DND-41 (cell line): ENCODE results near the gene HSBP1.

Experiments used
- ATAC-seq: fragments of 200-7000 bp; cut with Tn5 transposase; 3 replicates; pipeline ENCODE4 v1.9.1; 2021; ENCODE audit warnings: low read depth; ENCODE audit not compliant: insufficient read depth
- DNase-seq: peaks from one replicate; pipeline ENCODE4 v3.0.0-alpha.2; 2020
- H2AFZ ChIP-seq: 2 replicates; pipeline ENCODE4 v1.6.0; 2012; ENCODE audit warnings: low read depth, low read length
- H3K27ac ChIP-seq: 2 replicates; pipeline ENCODE4 v1.5.1; 2012; ENCODE audit warnings: low read length, inconsistent platforms
- H3K27me3 ChIP-seq: fragments of 200-600 bp; sonication (generic); 2 replicates; pipeline ENCODE4 v1.6.0; 2012; ENCODE audit warnings: low read length, mild to moderate bottlenecking, inconsistent platforms; ENCODE audit not compliant: insufficient read depth, poor library complexity
- H3K36me3 ChIP-seq: 2 replicates; pipeline ENCODE4 v1.5.1; 2012; ENCODE audit warnings: low read length, inconsistent platforms; ENCODE audit not compliant: insufficient read depth
- H3K4me1 ChIP-seq: 2 replicates; pipeline ENCODE4 v1.5.1; 2012; ENCODE audit warnings: mild to moderate bottlenecking, low read length; ENCODE audit not compliant: insufficient read depth
- H3K4me2 ChIP-seq: 2 replicates; pipeline ENCODE4 v1.6.0; 2012; ENCODE audit warnings: mild to moderate bottlenecking, moderate library complexity, low read length, inconsistent platforms; ENCODE audit not compliant: insufficient read depth
- H3K4me3 ChIP-seq, 2 experiments: fragments of 200-600 bp in 1 of 2; shearing (Covaris generic) in 1 of 2; 2 replicates each; pipeline ENCODE4 v1.5.1; 2012 to 2016; ENCODE audit warnings: inconsistent platforms in 2 of 2, low read length in 2 of 2, mild to moderate bottlenecking in 2 of 2, low read depth in 1 of 2, moderate library complexity in 1 of 2
- H3K79me2 ChIP-seq: 2 replicates; pipeline ENCODE4 v1.6.0; 2012; ENCODE audit warnings: low read length, inconsistent platforms; ENCODE audit not compliant: insufficient read depth
- H3K9ac ChIP-seq: 2 replicates; pipeline ENCODE4 v1.6.0; 2012; ENCODE audit warnings: low read depth, mild to moderate bottlenecking, inconsistent platforms, low read length, moderate library complexity
- H3K9me3 ChIP-seq: 2 replicates; pipeline ENCODE4 v1.5.1; 2012; ENCODE audit warnings: low read length, moderate library complexity, mild to moderate bottlenecking, inconsistent platforms; ENCODE audit not compliant: insufficient read depth, severe bottlenecking
- H4K20me1 ChIP-seq: 2 replicates; pipeline ENCODE4 v1.6.0; 2012; ENCODE audit warnings: low read length; ENCODE audit not compliant: insufficient read depth
- CTCF ChIP-seq: IDR thresholded peaks from 2 replicates; pipeline ENCODE4 v1.5.1; 2012; ENCODE audit warnings: borderline replicate concordance, low read length, moderate library complexity, mild to moderate bottlenecking; ENCODE audit not compliant: poor library complexity, severe bottlenecking; ENCODE audit errors: extremely low read depth
- EZH2 ChIP-seq: IDR thresholded peaks from 3 replicates; pipeline ENCODE4 v1.6.1; 2012; ENCODE audit warnings: borderline replicate concordance, low read depth, mild to moderate bottlenecking, moderate library complexity, low read length, inconsistent platforms; ENCODE audit not compliant: severe bottlenecking

Gene HSBP1

DNA sequence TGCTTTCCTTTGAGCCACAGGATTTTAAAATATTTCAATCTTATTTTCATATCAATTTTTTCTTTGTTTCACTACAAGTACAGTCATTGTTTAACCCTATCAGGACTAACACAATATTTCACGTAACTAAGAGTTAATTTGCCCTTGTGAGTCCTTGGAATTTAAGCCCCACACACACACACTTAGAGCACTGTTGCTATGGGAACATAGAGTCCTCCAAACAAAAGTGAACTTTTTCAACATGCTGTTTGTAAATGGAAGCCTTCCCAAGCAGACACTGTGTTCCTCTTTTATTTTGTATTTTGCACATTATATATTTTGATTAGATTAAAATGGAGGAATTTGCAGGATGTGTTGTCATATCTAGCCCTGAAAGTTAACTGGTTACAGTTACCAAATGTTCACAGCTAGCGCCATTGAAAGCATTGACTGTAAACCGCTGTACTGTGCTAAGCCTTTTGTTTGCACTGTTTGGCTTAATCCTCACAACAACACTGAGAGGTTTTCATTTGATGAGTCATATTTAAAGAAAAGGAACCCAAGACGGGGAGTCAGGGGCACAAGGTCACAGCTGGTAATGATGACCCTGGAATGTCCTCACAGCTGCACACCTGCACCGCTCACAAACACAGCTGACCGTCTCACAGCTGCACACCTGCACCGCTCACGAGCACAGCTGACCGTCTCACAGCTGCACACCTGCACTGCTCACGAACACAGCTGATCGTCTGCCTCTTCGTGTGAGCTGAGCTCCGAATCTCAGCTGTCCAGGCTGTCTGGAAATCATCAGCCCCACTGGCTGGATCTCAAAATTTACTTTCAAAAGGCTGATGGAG is 6.3 kb downstream of the HSBP1 start:
- peak; percentile 35; the same call in 1 of the 3 replicates for ATAC-seq
- TF ChIP-seq EZH2, result no peak
- TF ChIP-seq CTCF, result no peak
- no peak overlapping the region for H3K4me2 ChIP-seq
- no peaks in the 10 kb centered on the region for H3K27me3 ChIP-seq
- peaks cover 15% of the 10 kb centered on the region for H4K20me1 ChIP-seq
- no peak for DNase-seq
- peaks cover 37% of the 10 kb centered on the region for H3K36me3 ChIP-seq
- peaks cover 18% of the 10 kb centered on the region for H3K4me1 ChIP-seq
- H3K9ac ChIP-seq, result no peak overlapping the region
- H3K4me3 ChIP-seq, result no peak overlapping the region
- H3K9me3 ChIP-seq, result no peaks in the 10 kb centered on the region
- H2AFZ ChIP-seq, result no peak overlapping the region
- H3K79me2 ChIP-seq, result peaks cover 16% of the 10 kb centered on the region
- no peak overlapping the region for H3K27ac ChIP-seq

DNA sequence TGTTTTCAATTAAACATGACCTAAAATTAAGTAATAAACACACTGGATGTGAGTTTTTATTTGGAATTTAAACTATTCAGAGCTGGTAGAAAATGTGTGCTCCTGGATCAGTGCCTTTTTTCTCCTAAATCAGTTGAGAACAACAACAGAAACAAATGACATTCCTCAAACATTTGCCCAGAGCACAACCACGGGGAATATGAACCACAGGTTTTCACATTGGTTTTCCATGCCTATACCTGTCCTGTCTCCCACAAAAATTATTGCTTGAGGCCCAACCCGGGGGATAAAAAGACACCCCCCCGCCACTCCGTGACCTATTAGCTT is 6.8 kb downstream of the HSBP1 start:
- Histone ChIP-seq H3K4me1 (peaks cover 12% of the 10 kb centered on the region), H3K36me3 (peaks cover 35% of the 10 kb centered on the region), H3K4me2 (no peak overlapping the region), H2AFZ (no peak overlapping the region), H4K20me1 (peaks cover 11% of the 10 kb centered on the region; the same call in 1 of the 2 replicates), H3K9ac (no peak overlapping the region), H3K9me3 (no peaks in the 10 kb centered on the region), H3K79me2 (peaks cover 10% of the 10 kb centered on the region), H3K27me3 (no peaks in the 10 kb centered on the region), H3K27ac (no peak overlapping the region), H3K4me3 (no peak overlapping the region)
- ATAC-seq (no peak), DNase-seq (no peak)
- TF ChIP-seq EZH2 (no peak), CTCF (no peak)

DNA sequence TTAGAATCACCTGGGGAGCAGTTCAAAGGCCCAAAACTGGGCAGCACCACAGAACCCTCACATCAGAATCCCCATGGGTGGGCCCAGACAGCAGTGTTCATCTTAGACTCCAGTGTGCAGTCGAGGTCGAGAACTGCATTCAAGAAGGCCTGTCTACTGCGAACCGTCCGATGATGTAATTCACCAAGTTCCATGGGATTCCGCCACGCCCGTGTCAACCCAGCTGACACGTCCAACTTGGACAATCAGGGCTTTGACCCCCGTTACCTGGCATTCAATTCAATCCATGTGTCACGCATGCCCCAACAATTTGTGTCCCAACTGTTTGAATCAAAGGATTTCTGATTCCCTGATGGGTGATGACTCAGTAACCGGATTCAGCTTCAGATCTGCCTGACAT is 9.2 kb downstream of the HSBP1 start:
- Histone ChIP-seq H3K79me2 (no peaks in the 10 kb centered on the region), H3K9me3 (no peaks in the 10 kb centered on the region), H3K27me3 (no peaks in the 10 kb centered on the region), H2AFZ (no peak overlapping the region), H3K4me1 (no peaks in the 10 kb centered on the region), H3K27ac (no peak overlapping the region), H3K36me3 (peaks cover 11% of the 10 kb centered on the region), H4K20me1 (peaks cover 6% of the 10 kb centered on the region; the same call in 1 of the 2 replicates), H3K9ac (no peak overlapping the region), H3K4me3 (no peak overlapping the region), H3K4me2 (no peak overlapping the region)
- TF ChIP-seq CTCF (no peak), EZH2 (no peak)
- DNase-seq (no peak), ATAC-seq (no peak)
